Activated T-helper 1 cell treated with anti-CD3 and anti-CD28 coated beads, Interleukin-2, amount 50 U/mL, for 16 hours (primary cell): ENCODE data around the gene UBA52.

Experiments
- DNase-seq, 2 donors: peaks; one replicate each; pipeline ENCODE4 v3.0.0-alpha.2; 2020; ENCODE audit warnings: low read depth in 1 of 2, low spot score in 1 of 2

Gene UBA52

GRCh38 chr19:18551631-18552030 is 20.0 kb upstream of the UBA52 start:
- no peak for DNase-seq

GRCh38 chr19:18557411-18558201 is 14.1 kb upstream of the UBA52 start, which contains the start of gene KXD1:
TSS of gene KXD1 (plus strand) at chr19:18557870. CDS start at chr19:18562057, 4,187 bp downstream.
- peak; percentile 95 to 97 for DNase-seq

GRCh38 chr19:18558202-18558555 is 13.5 kb upstream of the UBA52 start:
- no peak for DNase-seq

GRCh38 chr19:18558604-18559003 is 13.1 kb upstream of the UBA52 start:
- DNase-seq = no peak

GRCh38 chr19:18559685-18560084 is 12.0 kb upstream of the UBA52 start:
- no peak for DNase-seq

- no peak for DNase-seq
These were observed 9.6 kb upstream of the UBA52 start for GRCh38 chr19:18562086-18562485.

- no peak for DNase-seq
These were observed 4.7 kb upstream of the UBA52 start for GRCh38 chr19:18566953-18567352.

- no peak for DNase-seq
These were observed 3.3 kb upstream of the UBA52 start for GRCh38 chr19:18568367-18568766.

GRCh38 chr19:18574691-18575291 is 3.1 kb downstream of the UBA52 start:
- DNase-seq = no peak

GRCh38 chr19:18576383-18576782 is 4.7 kb downstream of the UBA52 start:
- DNase-seq = no peak

- no peak for DNase-seq
These were observed 5.8 kb downstream of the UBA52 start for GRCh38 chr19:18577365-18577914.

GRCh38 chr19:18580311-18580710 is 8.7 kb downstream of the UBA52 start:
- DNase-seq = no peak

- no peak for DNase-seq
These were observed 14.6 kb downstream of the UBA52 start for GRCh38 chr19:18586306-18586705.

GRCh38 chr19:18587561-18587960 is 15.9 kb downstream of the UBA52 start:
- no peak for DNase-seq

- no peak for DNase-seq
These were observed 16.4 kb downstream of the UBA52 start for GRCh38 chr19:18587962-18588610.

GRCh38 chr19:18588611-18589379 is 17.1 kb downstream of the UBA52 start, which contains the start of gene REX1BD:
TSS of gene REX1BD (plus strand) at chr19:18588798. CDS start at chr19:18588802, 4 bp downstream.
- DNase-seq = peak; percentile 74 to 79

GRCh38 chr19:18589380-18590272 is 18.0 kb downstream of the UBA52 start:
- DNase-seq = peak; percentile 43 to 60

GRCh38 chr19:18590273-18591272 is 18.9 kb downstream of the UBA52 start:
- no peak for DNase-seq
